Right atrium auricular region (tissue), 2 donors: ENCODE results near the gene SEPTIN10. TPM values are rescaled to one million over a fixed set of nuclear protein-coding genes. Genes with fewer than 3 reads are reported as not detected.

Experiments
- DNase-seq: peaks from one replicate; pipeline ENCODE4 v3.0.0-alpha.2; 2019; ENCODE audit warnings: low spot score
- H3K27ac ChIP-seq, 2 donors: fragments of 200-600 bp; sonication (generic); 1 replicate in 1 of 2; 2 replicates in 1 of 2; pipeline ENCODE4 v1.5.1; 2016 to 2019
- H3K27me3 ChIP-seq, 2 donors: fragments of 200-600 bp; sonication (generic); one replicate each; pipeline versions ENCODE4 v1.5.1 to v1.6.0; 2017 to 2019
- H3K36me3 ChIP-seq: fragments of 200-600 bp; sonication (generic); one replicate; pipeline ENCODE4 v1.5.1; 2016
- H3K4me1 ChIP-seq, 2 donors: fragments of 200-600 bp; sonication (generic); one replicate each; pipeline versions ENCODE4 v1.5.1 to v1.6.0; 2017 to 2019
- H3K4me3 ChIP-seq, 2 donors: fragments of 200-600 bp; sonication (generic); 1 replicate in 1 of 2; 2 replicates in 1 of 2; pipeline ENCODE4 v1.5.1; 2017 to 2019; ENCODE audit warnings: mild to moderate bottlenecking in 1 of 2, moderate library complexity in 1 of 2
- H3K9me3 ChIP-seq, 2 donors: fragments of 200-600 bp; sonication (generic); one replicate each; pipeline ENCODE4 v1.5.1; 2019
- total RNA-seq, 2 donors: library from RNA; depleted of rRNA; stranded (reverse); fragments of >200 nt; gene quantifications; one replicate each; pipeline ENCODE4 v1.1.0, GENCODE V29; 2016
- TF ChIP-seq, protein P1 (sequence below), 2 donors: fragments of 200-600 bp; sonication (generic); IDR thresholded peaks; one replicate each; pipeline ENCODE4 v1.5.1; 2019; ENCODE audit warnings: antibody characterized with exemption in 2 of 2

The SEPTIN10 gene
- total RNA-seq, 2 donors from 2014 or later: 47.0 to 61.7 TPM

- TF ChIP-seq, protein P1, sequence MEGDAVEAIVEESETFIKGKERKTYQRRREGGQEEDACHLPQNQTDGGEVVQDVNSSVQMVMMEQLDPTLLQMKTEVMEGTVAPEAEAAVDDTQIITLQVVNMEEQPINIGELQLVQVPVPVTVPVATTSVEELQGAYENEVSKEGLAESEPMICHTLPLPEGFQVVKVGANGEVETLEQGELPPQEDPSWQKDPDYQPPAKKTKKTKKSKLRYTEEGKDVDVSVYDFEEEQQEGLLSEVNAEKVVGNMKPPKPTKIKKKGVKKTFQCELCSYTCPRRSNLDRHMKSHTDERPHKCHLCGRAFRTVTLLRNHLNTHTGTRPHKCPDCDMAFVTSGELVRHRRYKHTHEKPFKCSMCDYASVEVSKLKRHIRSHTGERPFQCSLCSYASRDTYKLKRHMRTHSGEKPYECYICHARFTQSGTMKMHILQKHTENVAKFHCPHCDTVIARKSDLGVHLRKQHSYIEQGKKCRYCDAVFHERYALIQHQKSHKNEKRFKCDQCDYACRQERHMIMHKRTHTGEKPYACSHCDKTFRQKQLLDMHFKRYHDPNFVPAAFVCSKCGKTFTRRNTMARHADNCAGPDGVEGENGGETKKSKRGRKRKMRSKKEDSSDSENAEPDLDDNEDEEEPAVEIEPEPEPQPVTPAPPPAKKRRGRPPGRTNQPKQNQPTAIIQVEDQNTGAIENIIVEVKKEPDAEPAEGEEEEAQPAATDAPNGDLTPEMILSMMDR (IDR thresholded peaks at IDR 0.05): no peak
- no peaks in the 10 kb centered on the region for H3K9me3 ChIP-seq
- no peaks in the 10 kb centered on the region for H3K36me3 ChIP-seq
- no peak overlapping the region for H3K27ac ChIP-seq
- no peaks in the 10 kb centered on the region for H3K4me1 ChIP-seq
- H3K27me3 ChIP-seq: no peaks in the 10 kb centered on the region
- peak; percentile 49 for DNase-seq
- H3K4me3 ChIP-seq: no peak overlapping the region
These were observed 81.7 kb downstream of the SEPTIN10 start for GRCh38 chr2:109531896-109532727.

DNA sequence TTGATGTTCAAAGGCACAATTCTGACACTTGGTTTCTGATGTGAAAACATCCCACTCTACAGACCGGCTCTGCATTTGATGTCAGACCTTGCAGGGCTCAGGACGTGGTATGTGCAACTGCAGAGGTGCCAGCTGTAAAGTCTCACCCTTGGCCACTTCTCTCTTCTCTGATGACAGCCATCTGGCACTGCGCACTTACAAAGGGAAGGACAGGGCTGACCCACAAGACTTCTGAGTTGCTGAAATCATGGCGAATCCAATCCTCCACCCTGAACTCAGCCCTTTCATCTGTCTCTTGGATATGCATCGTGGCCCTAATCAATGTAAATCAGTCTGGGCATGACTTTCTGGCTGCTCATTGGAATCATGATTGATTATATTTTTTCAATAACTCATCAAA, 82.5 kb downstream of the SEPTIN10 start:
- no peaks in the 10 kb centered on the region for H3K4me1 ChIP-seq
- TF ChIP-seq, protein P1 (IDR thresholded peaks at IDR 0.05): no peak
- no peaks in the 10 kb centered on the region for H3K27me3 ChIP-seq
- no peak for DNase-seq
- H3K4me3 ChIP-seq: no peak overlapping the region
- H3K9me3 ChIP-seq: no peaks in the 10 kb centered on the region
- no peak overlapping the region for H3K27ac ChIP-seq
- no peaks in the 10 kb centered on the region for H3K36me3 ChIP-seq

DNA sequence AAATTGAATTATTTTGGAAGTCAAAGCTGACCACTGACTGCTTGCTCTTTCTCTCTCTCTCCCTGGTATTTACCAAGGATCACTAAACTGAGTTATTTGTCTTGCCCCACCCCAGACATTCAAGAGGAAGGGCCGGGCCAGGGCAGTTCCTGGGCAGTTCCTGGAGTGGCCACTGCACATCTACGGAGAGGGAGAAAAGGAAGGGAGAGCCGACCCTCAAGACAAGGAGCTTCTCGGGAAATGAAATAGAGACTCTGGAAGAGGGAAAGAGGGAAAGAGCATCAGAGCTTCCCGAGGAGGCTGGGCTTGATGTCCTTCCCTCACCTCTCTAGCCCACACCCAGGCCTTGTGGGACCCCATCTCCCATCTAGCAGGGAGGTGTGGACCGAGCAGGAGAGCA, 83.1 kb downstream of the SEPTIN10 start:
- Histone ChIP-seq H3K36me3 (no peaks in the 10 kb centered on the region), H3K27ac (no peak overlapping the region), H3K27me3 (no peaks in the 10 kb centered on the region), H3K4me3 (no peak overlapping the region), H3K4me1 (no peaks in the 10 kb centered on the region), H3K9me3 (no peaks in the 10 kb centered on the region)
- TF ChIP-seq, protein P1 (IDR thresholded peaks at IDR 0.05): no peak
- DNase-seq: no peak

DNA sequence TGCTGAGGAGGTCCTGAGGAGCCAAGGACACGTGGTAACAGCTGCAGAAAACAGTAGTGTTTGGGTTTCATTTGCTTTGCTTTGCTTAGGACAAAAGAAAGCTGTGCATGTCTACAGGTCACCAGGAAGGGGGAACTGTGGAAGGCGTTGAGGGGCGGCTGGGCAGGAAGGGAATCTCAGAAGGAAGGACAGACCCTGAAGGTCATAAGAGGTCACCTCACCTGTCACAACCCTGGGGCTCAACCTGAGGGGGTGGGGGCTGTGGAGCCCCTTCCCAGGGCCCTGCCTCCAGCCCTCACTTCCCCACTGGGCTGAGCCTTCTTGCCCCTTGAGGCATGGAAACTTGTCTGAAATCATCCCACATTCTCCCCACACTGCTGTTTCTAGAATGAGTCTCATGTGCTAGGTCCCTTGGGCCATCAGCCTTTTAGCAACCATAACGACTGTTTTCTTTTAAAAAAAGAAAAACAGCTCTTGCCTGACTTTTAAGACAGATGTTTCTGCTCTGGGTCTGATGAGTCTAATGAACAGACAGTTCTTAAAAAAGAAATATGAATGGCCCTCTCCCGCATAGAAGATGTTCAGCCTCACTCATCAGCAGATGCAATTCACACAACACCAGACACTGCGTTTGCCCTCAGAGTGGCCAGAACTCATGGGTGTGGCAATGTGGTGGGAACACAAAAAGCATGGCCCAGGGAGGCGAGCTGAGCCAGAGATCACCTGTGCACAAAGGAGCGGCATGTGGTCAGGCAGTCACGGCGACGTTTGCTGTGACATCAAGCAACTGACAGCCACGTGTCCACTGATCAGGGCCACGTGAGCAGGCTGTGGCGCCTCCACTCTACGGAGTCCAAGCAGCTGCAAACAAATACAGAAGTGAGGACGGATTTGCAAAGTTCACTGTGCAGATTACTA, 84.0 kb downstream of the SEPTIN10 start:
- H3K36me3 ChIP-seq: no peaks in the 10 kb centered on the region
- no peak for DNase-seq
- TF ChIP-seq, protein P1 (IDR thresholded peaks at IDR 0.05): no peak
- H3K27me3 ChIP-seq: no peaks in the 10 kb centered on the region
- no peak overlapping the region for H3K4me3 ChIP-seq
- H3K4me1 ChIP-seq: no peaks in the 10 kb centered on the region
- no peaks in the 10 kb centered on the region for H3K9me3 ChIP-seq
- H3K27ac ChIP-seq: no peak overlapping the region

DNA sequence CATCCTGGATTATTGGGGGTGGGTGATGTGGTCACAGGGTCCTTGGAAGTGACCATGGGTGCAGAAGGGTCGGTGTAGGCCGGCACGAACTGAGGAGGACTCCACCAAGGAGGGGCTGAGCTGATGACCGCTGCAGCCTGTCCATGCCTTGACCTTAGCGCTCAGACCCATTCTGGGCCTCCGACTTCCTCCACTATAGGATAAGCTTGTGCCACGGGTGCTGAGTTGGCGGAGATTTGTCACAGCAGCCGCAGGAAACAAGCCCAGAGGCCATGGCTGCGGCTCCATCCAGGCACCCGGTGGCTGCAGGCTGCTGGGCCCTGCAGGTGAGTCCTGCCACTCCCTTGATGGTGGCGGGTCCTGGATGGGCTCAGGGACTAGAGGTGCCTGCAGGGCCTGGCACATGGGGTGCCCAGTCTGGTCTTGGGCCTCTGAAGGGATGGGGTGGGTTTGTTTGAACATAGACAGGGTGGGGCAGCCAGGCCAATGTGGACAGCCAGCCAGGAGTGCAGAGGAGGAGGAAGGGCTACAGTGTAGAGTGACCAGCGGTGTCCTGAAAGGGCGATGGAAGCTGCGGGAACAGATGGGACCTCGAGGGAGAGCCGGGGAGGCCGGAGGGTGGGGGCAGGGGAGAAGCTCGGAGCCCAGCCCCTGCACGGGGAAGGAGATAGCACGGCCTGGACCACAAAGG, 84.8 kb downstream of the SEPTIN10 start:
- TF ChIP-seq, protein P1 (IDR thresholded peaks at IDR 0.05): no peak
- H3K9me3 ChIP-seq: no peaks in the 10 kb centered on the region
- H3K27me3 ChIP-seq: no peaks in the 10 kb centered on the region
- H3K27ac ChIP-seq: no peak overlapping the region
- H3K4me3 ChIP-seq: no peak overlapping the region
- no peaks in the 10 kb centered on the region for H3K36me3 ChIP-seq
- no peak for DNase-seq
- H3K4me1 ChIP-seq: no peaks in the 10 kb centered on the region
